DND-41 (cell line): ENCODE measurements around the gene KRTCAP2.
"Not testable (repeated sequence)": the region's sequence is repeated elsewhere in the genome, so short reads cannot be mapped to it uniquely, and the experiment has no call there.

Experiments
- CTCF ChIP-seq: IDR thresholded peaks from 2 replicates; pipeline ENCODE4 v1.5.1; 2012; ENCODE audit warnings: borderline replicate concordance, low read length, moderate library complexity, mild to moderate bottlenecking; ENCODE audit not compliant: poor library complexity, severe bottlenecking; ENCODE audit errors: extremely low read depth
- EZH2 ChIP-seq: IDR thresholded peaks from 3 replicates; pipeline ENCODE4 v1.6.1; 2012; ENCODE audit warnings: borderline replicate concordance, low read depth, mild to moderate bottlenecking, moderate library complexity, low read length, inconsistent platforms; ENCODE audit not compliant: severe bottlenecking

DNA sequence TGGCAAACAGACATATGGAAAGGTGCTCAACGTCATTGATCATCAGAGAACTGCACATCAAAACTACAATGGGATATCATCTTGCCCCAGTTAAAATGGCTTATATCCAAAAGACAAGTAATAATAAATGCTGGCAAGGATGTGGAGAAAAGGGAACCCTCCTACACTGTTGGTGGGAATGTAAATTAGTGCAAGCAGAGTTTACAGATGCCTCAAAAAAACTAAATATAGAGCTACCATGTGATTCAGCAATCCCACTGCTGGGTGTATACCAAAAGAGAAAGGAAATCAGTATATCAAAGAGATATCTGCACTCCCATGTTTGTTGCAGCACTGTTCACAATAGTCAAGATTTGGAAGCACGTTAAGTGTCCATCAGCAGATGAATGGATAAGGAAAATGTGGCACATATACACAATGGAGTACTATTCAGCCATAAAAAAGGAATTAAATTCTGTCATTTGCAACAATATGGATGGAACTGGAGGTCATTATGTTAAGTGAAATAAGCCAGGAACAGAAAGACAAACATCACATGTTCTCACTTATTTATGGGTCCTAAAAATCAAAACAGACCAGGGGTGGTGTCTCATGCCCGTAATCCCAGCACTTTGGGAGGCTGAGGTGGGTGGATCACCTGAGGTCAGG is 17.0 kb downstream of the KRTCAP2 start:
- not testable (repeated sequence) for TF ChIP-seq EZH2, CTCF
